ENCODE data around the gene GPSM3.
"Not testable (repeated sequence)": the region's sequence is repeated elsewhere in the genome, so short reads cannot be mapped to it uniquely, and the experiment has no call there.

Gene GPSM3

GRCh38 chr6:32202186-32202585, 9.7 kb upstream of the GPSM3 start:
- no peak for DNase-seq (ENCODE audit: low spot score)

GRCh38 chr6:32200711-32201475, 8.4 kb upstream of the GPSM3 start:
- no peak for DNase-seq (ENCODE audit: low spot score)

DNA sequence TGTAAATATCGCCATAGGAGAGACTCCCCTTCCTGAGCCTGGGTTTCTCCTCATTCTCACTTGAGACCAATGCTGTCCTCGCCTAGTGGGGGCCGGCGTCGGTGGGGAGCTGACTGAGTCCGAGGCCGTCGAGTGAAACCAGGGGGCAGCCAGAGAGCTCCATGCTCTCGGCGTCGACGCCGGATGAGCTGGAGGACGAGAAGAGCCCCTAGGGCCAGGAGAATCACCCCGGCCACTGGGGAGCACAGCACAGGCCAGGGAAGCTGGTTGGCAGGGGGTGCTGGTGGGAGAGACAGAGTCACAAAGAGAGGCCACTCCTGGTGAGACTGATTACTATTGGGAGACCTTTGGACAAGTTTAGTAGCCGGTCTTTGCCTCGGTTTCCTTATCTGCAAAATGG, 6.4 kb upstream of the GPSM3 start:
- DNase-seq (ENCODE audit: low spot score) = no peak

DNA sequence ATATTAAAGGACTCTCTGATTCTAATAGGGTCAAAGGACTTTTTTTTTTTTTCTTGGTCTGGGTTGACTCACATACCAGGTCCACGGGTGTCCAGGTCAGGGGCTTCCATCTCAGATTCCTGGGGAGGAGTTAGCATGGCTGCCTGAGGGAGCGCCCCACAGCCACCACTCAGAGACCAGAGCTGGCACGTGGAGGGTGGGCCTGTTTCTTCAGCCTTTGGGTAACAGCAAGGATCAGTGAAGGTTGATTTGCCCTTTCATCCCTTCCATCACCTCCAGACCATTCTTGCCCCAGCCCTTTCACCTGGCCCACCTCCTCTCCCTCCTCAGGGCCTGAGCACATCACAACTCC, 5.9 kb upstream of the GPSM3 start:
- no peak for DNase-seq (ENCODE audit: low spot score)

DNA sequence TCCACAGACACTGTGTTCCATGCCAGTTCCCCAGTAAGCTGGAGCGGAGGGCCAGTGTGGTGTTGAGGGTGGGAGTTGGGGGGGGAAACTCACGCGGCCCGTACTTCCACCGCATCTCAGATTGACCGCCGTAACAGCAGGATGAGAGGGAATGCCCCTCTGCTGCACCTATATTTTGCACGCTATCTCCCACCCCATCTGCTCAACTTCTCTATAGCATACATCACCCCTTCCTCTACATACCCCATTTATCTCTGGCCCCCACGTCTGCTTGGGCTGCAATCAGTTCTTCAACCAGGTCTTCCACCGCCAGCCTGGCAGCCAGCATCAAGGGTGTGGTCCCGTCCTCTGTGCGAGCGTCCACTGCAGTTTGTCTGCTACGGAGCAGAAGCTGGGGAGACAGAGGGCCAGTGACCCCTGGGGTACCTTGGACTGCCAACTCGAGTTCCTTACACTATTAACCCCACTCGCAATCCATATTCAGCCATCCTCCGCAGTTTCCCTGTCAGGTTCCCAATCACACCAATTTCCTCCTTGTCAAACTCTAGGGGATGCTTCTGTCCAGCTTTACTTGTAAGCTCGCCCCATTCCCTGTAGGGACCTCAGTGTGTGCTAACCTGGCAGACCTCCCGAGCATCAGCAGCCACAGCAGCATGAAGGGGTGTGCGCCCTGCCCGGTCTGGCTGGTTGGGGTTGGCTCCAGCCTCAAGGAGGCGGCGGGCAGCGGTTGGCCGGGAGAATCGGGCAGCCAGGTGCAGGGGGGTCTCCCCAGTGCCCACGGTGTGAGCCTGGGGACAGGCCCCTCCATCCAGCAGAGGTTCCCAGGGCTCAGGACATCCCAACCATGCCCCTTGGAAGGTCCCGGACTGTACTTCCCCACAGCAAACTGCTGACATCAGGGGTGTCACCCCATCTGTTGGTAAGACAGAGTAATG, 4.5 kb upstream of the GPSM3 start:
- no peak for DNase-seq (ENCODE audit: low spot score)

DNA sequence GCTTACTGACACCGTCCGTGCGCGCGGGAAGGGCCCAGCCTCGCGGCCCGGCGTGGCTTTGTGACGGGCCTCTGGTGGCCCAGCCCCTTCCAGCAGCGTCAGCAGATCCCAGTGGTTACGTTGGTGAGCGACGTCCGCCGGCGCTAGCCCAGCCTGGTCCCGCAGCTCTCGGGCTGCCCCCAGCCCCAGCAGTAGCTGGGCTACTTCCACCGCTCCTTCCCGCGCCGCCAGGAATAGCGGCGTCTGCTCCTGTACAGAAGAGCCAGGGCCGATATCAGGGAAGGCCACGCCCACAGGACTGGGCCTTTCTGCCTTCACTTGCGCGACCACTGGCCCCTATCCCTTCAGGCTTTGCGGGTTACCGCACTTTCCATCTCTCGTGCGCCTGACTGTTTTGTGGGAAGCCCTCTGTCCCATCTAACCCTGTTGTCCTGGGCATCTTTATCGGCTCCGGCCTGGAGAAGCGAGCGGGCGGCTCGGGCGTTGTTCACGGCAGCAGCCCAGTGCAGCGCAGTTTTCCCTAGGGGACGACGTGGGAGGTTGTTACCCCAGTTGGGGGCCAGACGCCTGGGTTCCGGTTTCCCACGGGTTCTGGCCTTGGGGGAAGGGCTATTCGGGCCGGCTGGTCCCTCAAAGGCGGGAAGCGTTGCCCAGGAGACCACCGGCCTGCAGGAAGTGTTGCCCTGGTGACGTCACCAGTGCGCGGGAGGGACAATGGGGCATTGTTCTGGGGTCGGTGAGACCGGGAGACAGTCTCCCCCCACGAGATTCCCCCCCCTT, 3.6 kb upstream of the GPSM3 start:
- peak; percentile 44 for DNase-seq (ENCODE audit: low spot score)

DNA sequence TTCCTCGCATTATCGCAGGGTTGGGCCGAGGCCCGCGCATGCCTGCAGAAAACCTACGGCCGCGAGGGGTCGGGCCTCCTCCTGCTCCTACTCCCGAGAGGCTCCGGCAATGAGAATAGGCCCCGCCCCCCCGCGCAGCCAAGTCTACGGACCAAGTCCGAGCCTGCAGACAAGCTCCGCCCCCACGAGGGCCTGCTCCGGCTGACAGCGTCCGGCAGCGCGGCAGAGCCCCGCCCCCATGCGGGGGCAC, 3.1 kb upstream of the GPSM3 start:
- peak; percentile 100 for DNase-seq (ENCODE audit: low spot score)

- peak; percentile 37 for DNase-seq (ENCODE audit: low spot score)
Measured at GRCh38 chr6:32194825-32195651, 2.6 kb upstream of the GPSM3 start.

- DNase-seq (ENCODE audit: low spot score) = no peak
Measured at GRCh38 chr6:32194388-32194787, 1.9 kb upstream of the GPSM3 start.

DNA sequence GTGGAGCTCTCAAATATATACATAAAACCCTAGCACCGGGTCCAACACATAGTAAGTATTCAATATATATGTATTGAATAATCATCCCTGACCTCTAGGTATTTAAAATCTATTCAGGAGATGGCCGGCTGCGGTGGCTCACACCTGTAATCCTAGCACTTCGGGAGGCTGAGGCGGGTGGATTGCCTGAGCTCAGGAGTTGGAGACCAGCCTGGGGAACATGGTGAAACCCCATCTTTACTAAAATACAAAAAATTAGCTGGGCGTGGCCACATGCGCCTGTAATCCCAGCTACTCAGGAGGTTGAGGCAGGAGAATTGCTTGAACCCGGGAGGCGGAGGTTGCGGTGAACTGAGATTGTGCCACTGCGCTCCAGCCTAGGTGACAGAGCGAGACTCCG, 653 bp upstream of the GPSM3 start:
- not testable (repeated sequence) for DNase-seq (ENCODE audit: low spot score)

DNA sequence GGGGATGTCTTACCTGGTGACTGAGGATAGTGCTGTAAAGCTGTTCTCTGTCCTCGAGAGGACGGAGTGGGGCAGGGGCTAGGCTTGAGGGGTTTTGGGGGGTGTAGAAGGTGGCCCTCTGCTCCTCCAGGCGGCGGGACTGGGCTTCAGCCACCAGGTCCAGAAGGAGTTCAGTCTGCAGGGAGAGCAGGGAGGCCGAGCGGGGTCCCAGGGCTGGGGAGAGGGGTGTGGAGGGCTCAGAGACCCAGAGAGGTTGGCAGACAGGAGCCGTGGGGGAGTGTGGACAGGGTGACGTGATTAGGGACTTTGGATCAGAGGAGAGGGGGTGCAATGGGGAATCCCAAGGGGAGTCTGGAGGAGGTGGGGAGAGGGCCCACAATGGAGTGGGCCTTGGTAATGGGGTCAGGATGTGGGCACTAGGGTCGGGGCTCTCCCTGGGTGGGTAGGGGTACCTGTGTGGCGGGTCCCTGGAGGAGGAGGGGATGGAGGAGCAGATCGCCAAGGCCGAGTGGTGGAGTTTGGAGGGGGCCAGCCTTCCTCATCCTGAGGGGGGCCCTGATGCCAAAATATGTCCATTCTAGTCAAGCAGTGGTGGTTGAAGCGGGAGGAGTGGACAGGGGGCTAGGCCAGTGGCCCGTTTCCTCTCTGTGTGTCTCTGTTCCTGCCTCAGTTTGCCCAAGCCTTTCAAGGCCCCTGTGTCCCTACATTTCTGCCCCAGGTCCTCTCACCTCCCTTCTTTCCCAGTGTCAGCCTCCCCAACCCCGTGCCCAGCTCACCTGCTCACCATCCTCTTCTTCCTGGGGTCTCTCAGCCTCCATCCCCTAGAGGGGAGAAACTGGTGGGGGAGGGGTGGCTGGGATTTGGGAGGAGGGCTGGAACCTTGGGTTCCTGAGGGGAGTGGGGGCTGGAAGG, 491 bp downstream of the GPSM3 start:
- no peak for DNase-seq (ENCODE audit: low spot score)

DNA sequence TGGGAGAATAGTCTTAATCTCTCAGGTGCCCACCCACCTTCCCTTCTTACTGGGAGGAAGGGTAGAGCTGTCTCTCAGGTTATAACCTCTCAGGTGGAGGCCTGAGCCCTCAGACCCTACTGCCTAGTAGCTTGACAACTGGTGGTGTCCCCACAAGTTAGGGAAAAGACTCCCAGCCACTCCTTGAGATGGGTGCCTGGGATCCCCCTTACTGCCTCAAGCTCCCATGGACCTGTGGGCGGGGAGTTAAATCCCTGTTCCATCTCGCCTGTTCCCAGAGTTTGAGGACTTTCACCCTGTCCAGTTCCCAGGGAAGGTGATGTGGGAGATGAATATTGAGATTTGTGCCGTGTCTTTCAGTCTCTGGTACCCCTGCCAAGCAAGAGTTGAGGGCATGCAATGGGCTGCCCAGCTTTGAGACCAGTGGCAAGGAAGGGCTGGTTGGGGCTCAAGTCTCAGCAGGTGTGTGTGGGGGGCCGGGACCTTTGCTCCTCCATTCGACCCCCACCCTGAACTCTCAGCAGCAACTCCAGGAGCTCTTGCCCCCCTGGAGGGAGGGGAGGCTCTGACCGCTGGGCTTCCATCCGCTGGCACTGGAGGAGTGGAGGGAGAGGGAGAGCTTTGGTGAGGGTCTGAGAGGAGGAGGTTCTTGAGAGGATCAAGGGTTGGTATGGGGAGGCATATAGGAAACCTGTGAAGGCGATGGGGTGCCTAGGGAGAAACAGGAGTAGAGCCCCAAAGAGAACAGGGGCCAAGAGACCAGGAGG, 1.3 kb downstream of the GPSM3 start:
- no peak for DNase-seq (ENCODE audit: low spot score)

DNA sequence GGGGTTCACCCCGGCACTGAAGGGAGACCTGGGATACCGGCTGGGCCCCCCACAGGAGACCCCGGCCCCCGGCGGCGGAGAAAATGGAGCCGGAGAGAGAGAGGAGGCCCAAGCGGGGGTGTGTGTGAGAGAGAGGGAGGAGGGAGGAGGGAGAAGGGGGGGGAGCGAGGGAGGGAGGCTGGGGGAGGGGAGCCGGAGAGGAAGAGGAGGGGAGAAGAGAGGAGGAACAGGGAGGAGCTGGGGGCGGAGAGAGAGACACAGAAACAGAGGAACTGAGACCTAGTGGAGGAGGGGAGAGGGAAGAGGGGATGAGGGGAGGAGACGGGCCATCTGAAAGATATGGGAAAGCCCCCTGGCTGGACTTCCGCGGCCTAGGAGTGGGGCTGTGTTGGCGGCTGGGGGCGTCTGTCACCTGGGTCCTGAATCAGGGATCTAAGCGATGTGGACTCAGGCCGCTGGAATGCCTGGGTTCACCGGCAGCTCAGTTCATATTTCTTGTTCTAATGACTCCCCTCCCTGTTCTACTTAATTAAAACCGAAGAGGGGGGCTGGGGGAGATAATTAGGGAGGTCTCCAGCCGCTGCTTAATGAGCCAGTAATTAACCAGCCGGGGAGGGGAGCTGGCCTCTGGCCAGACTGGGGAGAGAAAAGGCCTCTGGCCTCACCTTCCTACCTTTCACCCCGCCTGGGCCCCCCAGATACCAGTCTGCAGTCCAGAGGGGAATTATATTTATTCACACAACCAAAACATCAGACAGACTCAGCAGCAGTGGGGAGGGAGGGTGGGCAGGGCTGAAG, 2.2 kb downstream of the GPSM3 start, which contains the start of gene PBX2:
Gene PBX2, minus strand, starts transcription at position 149 of the 798 bp plus-strand sequence. CDS start 287 bp downstream, outside the sequence.
- peak; percentile 88 for DNase-seq (ENCODE audit: low spot score)

- DNase-seq (ENCODE audit: low spot score) = no peak
Measured at GRCh38 chr6:32189742-32190053, 2.7 kb downstream of the GPSM3 start.

- DNase-seq (ENCODE audit: low spot score) = no peak
Measured at GRCh38 chr6:32189069-32189741, 3.2 kb downstream of the GPSM3 start.

GRCh38 chr6:32188381-32189068, 3.9 kb downstream of the GPSM3 start:
- DNase-seq (ENCODE audit: low spot score) = no peak

- DNase-seq (ENCODE audit: low spot score) = not testable (repeated sequence)
Measured at GRCh38 chr6:32187725-32188380, 4.6 kb downstream of the GPSM3 start.
